GM20431 (cell line): ENCODE measurements around the gene VPREB1.
"Not testable (repeated sequence)": the region's sequence is repeated elsewhere in the genome, so short reads cannot be mapped to it uniquely, and the experiment has no call there.

ENCODE experiments used
- in situ Hi-C: fragments of 300-500 bp; cut with MseI, MboI; formaldehyde crosslinking; loops from one replicate; pipeline ENCODE4 v1.15.0; 2020; ENCODE audit warnings: low sequenced_read_pairs; ENCODE audit not compliant: unreplicated experiment

The VPREB1 gene

GRCh38 chr22:22289666-22290065, 45.1 kb downstream of the VPREB1 start:
- in situ Hi-C loops: not testable (repeated sequence)

- in situ Hi-C loops: not testable (repeated sequence)
Observed at GRCh38 chr22:22291129-22291806, 46.7 kb downstream of the VPREB1 start.

- in situ Hi-C loops: not testable (repeated sequence)
Observed at GRCh38 chr22:22292656-22293055, 48.1 kb downstream of the VPREB1 start.

GRCh38 chr22:22293436-22293835, 48.9 kb downstream of the VPREB1 start:
- in situ Hi-C loops: not testable (repeated sequence)

GRCh38 chr22:22294641-22295040, 50.1 kb downstream of the VPREB1 start:
- in situ Hi-C loops: not testable (repeated sequence)
